Neural cell (in vitro differentiated cells): ENCODE data around the gene AASS.

Experiments
- EP300 ChIP-seq: fragments of 450-650 bp; conservative IDR thresholded peaks from 2 replicates; pipeline ENCODE4 v1.6.1; 2014; ENCODE audit warnings: antibody characterized with exemption, mild to moderate bottlenecking, moderate library complexity; ENCODE audit not compliant: poor library complexity, severe bottlenecking
- EZH2 ChIP-seq: fragments of 200-600, 300-800 bp; shearing (Covaris generic), sonication (generic); IDR thresholded peaks from 2 replicates; pipeline ENCODE4 v1.6.1; 2014; ENCODE audit warnings: antibody characterized with exemption, low read length, borderline replicate concordance, mild to moderate bottlenecking; ENCODE audit not compliant: insufficient read depth, poor library complexity, severe bottlenecking
- MXI1 ChIP-seq: fragments of 450-650 bp; conservative IDR thresholded peaks from 2 replicates; pipeline ENCODE4 v1.6.1; 2014; ENCODE audit warnings: antibody characterized with exemption, mild to moderate bottlenecking; ENCODE audit not compliant: poor library complexity, severe bottlenecking
- POLR2AphosphoS5 ChIP-seq: IDR thresholded peaks from 2 replicates; pipeline ENCODE4 v1.6.1; 2012
- TF ChIP-seq, protein P1 (sequence below): fragments of 450-650 bp; IDR thresholded peaks from 2 replicates; pipeline ENCODE4 v1.5.1; 2014; ENCODE audit warnings: antibody characterized with exemption, mild to moderate bottlenecking, moderate library complexity; ENCODE audit not compliant: poor library complexity, severe bottlenecking

- TF ChIP-seq, protein P1, sequence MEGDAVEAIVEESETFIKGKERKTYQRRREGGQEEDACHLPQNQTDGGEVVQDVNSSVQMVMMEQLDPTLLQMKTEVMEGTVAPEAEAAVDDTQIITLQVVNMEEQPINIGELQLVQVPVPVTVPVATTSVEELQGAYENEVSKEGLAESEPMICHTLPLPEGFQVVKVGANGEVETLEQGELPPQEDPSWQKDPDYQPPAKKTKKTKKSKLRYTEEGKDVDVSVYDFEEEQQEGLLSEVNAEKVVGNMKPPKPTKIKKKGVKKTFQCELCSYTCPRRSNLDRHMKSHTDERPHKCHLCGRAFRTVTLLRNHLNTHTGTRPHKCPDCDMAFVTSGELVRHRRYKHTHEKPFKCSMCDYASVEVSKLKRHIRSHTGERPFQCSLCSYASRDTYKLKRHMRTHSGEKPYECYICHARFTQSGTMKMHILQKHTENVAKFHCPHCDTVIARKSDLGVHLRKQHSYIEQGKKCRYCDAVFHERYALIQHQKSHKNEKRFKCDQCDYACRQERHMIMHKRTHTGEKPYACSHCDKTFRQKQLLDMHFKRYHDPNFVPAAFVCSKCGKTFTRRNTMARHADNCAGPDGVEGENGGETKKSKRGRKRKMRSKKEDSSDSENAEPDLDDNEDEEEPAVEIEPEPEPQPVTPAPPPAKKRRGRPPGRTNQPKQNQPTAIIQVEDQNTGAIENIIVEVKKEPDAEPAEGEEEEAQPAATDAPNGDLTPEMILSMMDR = no peak
- TF ChIP-seq EZH2 = no peak
- TF ChIP-seq POLR2AphosphoS5 = no peak
- TF ChIP-seq EP300 = no peak
- no peak for TF ChIP-seq MXI1
Measured at GRCh38 chr7:122046402-122046801, 97.6 kb downstream of the AASS start.
